Keratinocyte (primary cell): ENCODE measurements around the gene TGFBR1. TPM values are rescaled to one million over a fixed set of nuclear protein-coding genes. Genes with fewer than 3 reads are reported as not detected.

Experiments used
- DNase-seq: peaks from one replicate; pipeline ENCODE4 v3.0.0-alpha.2; 2011; ENCODE audit warnings: low read depth, missing footprints, low spot score
- FAIRE-seq: peaks from 2 replicates; lab custom pipeline; 2011; peaks lifted over from hg19 to GRCh38; lab: Jason Lieb, UNC
- H2AFZ ChIP-seq: 2 replicates; pipeline ENCODE4 v1.6.0; 2012; ENCODE audit warnings: low read length, control low read depth, inconsistent platforms; ENCODE audit not compliant: control insufficient read depth
- H3K27ac ChIP-seq: 2 replicates; pipeline ENCODE4 v1.5.1; 2011; ENCODE audit warnings: low read length; ENCODE audit not compliant: control insufficient read depth, insufficient read depth
- H3K27me3 ChIP-seq: 3 replicates; pipeline ENCODE4 v1.6.0; 2011; ENCODE audit warnings: low read length; ENCODE audit not compliant: control insufficient read depth, insufficient read depth; ENCODE audit errors: extremely low read depth
- H3K36me3 ChIP-seq, 2 experiments: 2 replicates in 1 of 2; 3 replicates in 1 of 2; pipeline ENCODE4 v1.5.1; 2011; ENCODE audit warnings: low read length in 2 of 2, mild to moderate bottlenecking in 1 of 2; ENCODE audit not compliant: control insufficient read depth in 2 of 2, insufficient read depth in 2 of 2; ENCODE audit errors: extremely low read depth in 1 of 2
- H3K4me1 ChIP-seq: 3 replicates; pipeline ENCODE4 v1.5.1; 2011; ENCODE audit warnings: low read length; ENCODE audit not compliant: control insufficient read depth, insufficient read depth; ENCODE audit errors: extremely low read depth
- H3K4me2 ChIP-seq: 3 replicates; pipeline ENCODE4 v1.6.0; 2011; ENCODE audit warnings: low read depth, low read length; ENCODE audit not compliant: control insufficient read depth, insufficient read depth; ENCODE audit errors: extremely low read depth
- H3K4me3 ChIP-seq, 3 experiments: fragments of 200-600 bp in 1 of 3; sonication (generic) in 1 of 3; 2 replicates in 2 of 3; 3 replicates in 1 of 3; pipeline ENCODE4 v1.5.1; 2011 to 2016; ENCODE audit warnings: low read length in 3 of 3, mild to moderate bottlenecking in 3 of 3, control low read depth in 2 of 3, inconsistent platforms in 1 of 3, low read depth in 1 of 3, mixed read lengths in 1 of 3, mixed run types in 1 of 3, moderate library complexity in 1 of 3; ENCODE audit not compliant: control insufficient read depth in 2 of 3, insufficient read depth in 2 of 3; ENCODE audit errors: extremely low read depth in 1 of 3
- H3K79me2 ChIP-seq: 2 replicates; pipeline ENCODE4 v1.6.0; 2012; ENCODE audit warnings: low read length; ENCODE audit not compliant: control insufficient read depth, insufficient read depth
- H3K9ac ChIP-seq: 3 replicates; pipeline ENCODE4 v1.6.0; 2011; ENCODE audit warnings: low read length; ENCODE audit not compliant: control insufficient read depth, insufficient read depth; ENCODE audit errors: extremely low read depth
- H3K9me1 ChIP-seq: 3 replicates; pipeline ENCODE4 v1.6.0; 2011; ENCODE audit warnings: low read length; ENCODE audit not compliant: control insufficient read depth, insufficient read depth; ENCODE audit errors: extremely low read depth
- H3K9me3 ChIP-seq: 2 replicates; pipeline ENCODE4 v1.5.1; 2012; ENCODE audit warnings: low read depth, low read length; ENCODE audit not compliant: control insufficient read depth
- H4K20me1 ChIP-seq: 3 replicates; pipeline ENCODE4 v1.6.0; 2011; ENCODE audit warnings: low read length; ENCODE audit not compliant: control insufficient read depth, insufficient read depth; ENCODE audit errors: extremely low read depth
- EZH2 ChIP-seq: IDR thresholded peaks from one replicate; pipeline ENCODE4 v1.6.1; 2012; ENCODE audit warnings: inconsistent platforms, mild to moderate bottlenecking, low read length, moderate library complexity
- dilution Hi-C: fragments of 300-500 bp; cut with MboI; formaldehyde crosslinking; loops from one replicate; pipeline ENCODE4 v1.7.0; 2020; ENCODE audit warnings: low sequenced_read_pairs; ENCODE audit not compliant: extremely low pct_ligation_motif_present
- polyA plus RNA-seq, 5 experiments: library from polyadenylated mRNA; depleted of rRNA in 3 of 5; stranded (reverse) in 3 of 5; stranded (forward) in 1 of 5; unstranded in 1 of 5; fragments of >200 nt; gene quantifications; 1 replicate in 1 of 5; 2 replicates in 3 of 5; 3 replicates in 1 of 5; pipeline versions ENCODE4 v1.2.1 to v1.2.3, GENCODE V29; 2011 to 2012; ENCODE audit warnings: missing spikeins in 2 of 5, low read depth in 1 of 5, low replicate concordance in 1 of 5
- TF ChIP-seq, protein P1 (sequence below), 3 experiments: IDR thresholded peaks in 1 of 3; conservative IDR thresholded peaks in 1 of 3; optimal IDR thresholded peaks in 1 of 3; 2 replicates in 2 of 3; 3 replicates in 1 of 3; pipeline versions ENCODE3 to v1.5.1; 2011; ENCODE audit warnings: low read length in 3 of 3, mild to moderate bottlenecking in 3 of 3, moderate library complexity in 2 of 3, control low read depth in 1 of 3, inconsistent platforms in 1 of 3; ENCODE audit not compliant: insufficient read depth in 2 of 3; ENCODE audit errors: extremely low read depth in 1 of 3

The TGFBR1 gene
- polyA plus RNA-seq, 1 donor (not counting 4 experiments of a cell fraction or from before 2014, with no cell fraction given), result 55.0 TPM

DNA sequence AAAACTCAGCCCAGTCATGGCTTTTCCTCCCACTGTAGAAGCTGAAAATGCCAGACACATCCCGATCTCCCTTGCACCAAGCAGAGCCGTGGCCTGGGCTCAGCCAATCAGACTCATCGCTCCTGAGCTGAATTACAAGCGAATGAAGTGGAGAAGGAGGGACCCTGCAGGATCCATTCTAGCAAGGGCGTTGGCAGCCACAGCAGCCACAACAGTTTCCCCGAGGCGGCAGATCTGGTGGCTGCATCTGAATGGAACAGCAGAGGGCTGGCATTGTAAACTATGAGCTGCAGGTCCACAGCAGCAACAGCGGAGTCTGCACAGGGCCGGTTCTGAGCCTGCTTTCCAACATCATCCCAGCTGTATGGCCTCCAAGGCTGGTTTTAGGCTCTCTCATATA lies 93.1 kb downstream of the TGFBR1 start:
- no peaks in the 10 kb centered on the region for H3K36me3 ChIP-seq
- no peaks in the 10 kb centered on the region for H3K9me3 ChIP-seq
- H3K9me1 ChIP-seq, result peaks cover 1% of the 10 kb centered on the region
- dilution Hi-C loops, result no loop called here
- no peak overlapping the region for H3K27ac ChIP-seq
- DNase-seq (no peak), FAIRE-seq (no peak)
- H3K27me3 ChIP-seq, result peaks cover 10% of the 10 kb centered on the region
- no peaks in the 10 kb centered on the region for H4K20me1 ChIP-seq
- no peaks in the 10 kb centered on the region for H3K79me2 ChIP-seq
- no peak overlapping the region for H3K4me2 ChIP-seq
- H2AFZ ChIP-seq, result no peak overlapping the region
- no peak for TF ChIP-seq EZH2
- TF ChIP-seq, protein P1, sequence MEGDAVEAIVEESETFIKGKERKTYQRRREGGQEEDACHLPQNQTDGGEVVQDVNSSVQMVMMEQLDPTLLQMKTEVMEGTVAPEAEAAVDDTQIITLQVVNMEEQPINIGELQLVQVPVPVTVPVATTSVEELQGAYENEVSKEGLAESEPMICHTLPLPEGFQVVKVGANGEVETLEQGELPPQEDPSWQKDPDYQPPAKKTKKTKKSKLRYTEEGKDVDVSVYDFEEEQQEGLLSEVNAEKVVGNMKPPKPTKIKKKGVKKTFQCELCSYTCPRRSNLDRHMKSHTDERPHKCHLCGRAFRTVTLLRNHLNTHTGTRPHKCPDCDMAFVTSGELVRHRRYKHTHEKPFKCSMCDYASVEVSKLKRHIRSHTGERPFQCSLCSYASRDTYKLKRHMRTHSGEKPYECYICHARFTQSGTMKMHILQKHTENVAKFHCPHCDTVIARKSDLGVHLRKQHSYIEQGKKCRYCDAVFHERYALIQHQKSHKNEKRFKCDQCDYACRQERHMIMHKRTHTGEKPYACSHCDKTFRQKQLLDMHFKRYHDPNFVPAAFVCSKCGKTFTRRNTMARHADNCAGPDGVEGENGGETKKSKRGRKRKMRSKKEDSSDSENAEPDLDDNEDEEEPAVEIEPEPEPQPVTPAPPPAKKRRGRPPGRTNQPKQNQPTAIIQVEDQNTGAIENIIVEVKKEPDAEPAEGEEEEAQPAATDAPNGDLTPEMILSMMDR (optimal IDR thresholded peaks at IDR 0.05 in 1 of 3, IDR thresholded peaks at IDR 0.05 in 1 of 3, conservative IDR thresholded peaks at IDR 0.05 in 1 of 3; ENCODE audit: extremely low read depth in 1 of 3, insufficient read depth in 2 of 3, low read length in 3 of 3), result no peak
- no peak overlapping the region for H3K9ac ChIP-seq
- no peak overlapping the region for H3K4me3 ChIP-seq
- no peaks in the 10 kb centered on the region for H3K4me1 ChIP-seq

DNA sequence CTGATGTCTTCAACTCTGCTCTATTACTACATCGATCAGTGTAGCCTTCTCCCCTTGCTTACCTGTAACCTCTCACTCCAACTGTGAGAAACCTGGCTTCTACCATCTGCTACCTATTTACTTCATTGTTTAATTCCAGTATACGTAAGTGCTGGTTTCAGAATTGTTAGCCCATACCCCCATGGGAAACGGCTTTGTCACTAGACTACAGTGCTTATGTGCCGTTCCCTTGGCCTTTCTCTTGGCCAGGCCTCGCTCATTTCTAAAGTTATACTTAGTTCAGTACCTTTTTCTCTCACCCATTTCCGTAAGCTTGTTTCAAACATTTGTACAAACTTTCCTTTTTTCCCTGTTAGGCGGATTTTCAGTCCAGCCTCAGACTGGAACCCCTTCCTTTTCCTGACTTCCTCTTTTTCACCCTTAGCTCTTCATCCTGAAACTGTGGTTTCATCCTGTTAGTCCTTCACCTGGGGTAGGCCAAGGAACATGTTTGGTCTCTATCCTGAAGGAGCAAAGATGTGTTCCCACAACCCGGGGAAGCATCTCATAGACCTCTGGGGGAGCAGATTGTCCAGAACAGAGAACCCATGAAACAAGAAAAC lies 95.1 kb downstream of the TGFBR1 start:
- Histone ChIP-seq H3K36me3 (no peaks in the 10 kb centered on the region), H3K4me1 (no peaks in the 10 kb centered on the region), H4K20me1 (no peaks in the 10 kb centered on the region), H3K27me3 (peaks cover 10% of the 10 kb centered on the region), H2AFZ (no peak overlapping the region), H3K27ac (no peak overlapping the region), H3K9me3 (no peaks in the 10 kb centered on the region), H3K9me1 (no peaks in the 10 kb centered on the region), H3K4me3 (no peak overlapping the region), H3K4me2 (no peak overlapping the region), H3K79me2 (no peaks in the 10 kb centered on the region), H3K9ac (no peak overlapping the region)
- no peak for TF ChIP-seq EZH2
- TF ChIP-seq, protein P1 (optimal IDR thresholded peaks at IDR 0.05 in 1 of 3, IDR thresholded peaks at IDR 0.05 in 1 of 3, conservative IDR thresholded peaks at IDR 0.05 in 1 of 3; ENCODE audit: extremely low read depth in 1 of 3, insufficient read depth in 2 of 3, low read length in 3 of 3), result no peak
- FAIRE-seq (no peak), DNase-seq (no peak)
- dilution Hi-C loops, result no loop called here
